IMR-90 (cell line): ENCODE measurements around the gene RGMB. TPM values are rescaled to one million over a fixed set of nuclear protein-coding genes. Genes with fewer than 3 reads are reported as not detected.

Experiments
- ATAC-seq: fragments of 200-7000 bp; cut with Tn5 transposase; 2 replicates; pipeline ENCODE4 v1.9.1; 2020; ENCODE audit warnings: low read depth, mild to moderate bottlenecking, moderate library complexity
- BruUV-seq: library from RNA; stranded (reverse); fragments of 400-500 nt; replicated peaks from 2 replicates; lab custom pipeline; 2021; lab: Mats Ljungman, UMichigan
- CTCF ChIA-PET: fragments of 300-600 bp; formaldehyde crosslinking; extraction: SDS; loops from one replicate; lab custom pipeline; 2021; ENCODE audit warnings: antibody characterized with exemption; lab: Yijun Ruan, JAX
- POLR2A ChIA-PET: fragments of 300-600 bp; sonication (Branson Sonifier 250); formaldehyde crosslinking; loops from one replicate; lab custom pipeline; 2022; ENCODE audit warnings: antibody characterized with exemption; ENCODE audit not compliant: unreplicated experiment; lab: Charles Lee
- DNase-seq: peaks from one replicate; pipeline ENCODE4 v3.0.0; 2013
- H2AFZ ChIP-seq: replicated peaks from 2 replicates; pipeline ENCODE3; 2013; ENCODE audit warnings: low read length, mild to moderate bottlenecking; ENCODE audit not compliant: poor library complexity
- H2AK5ac ChIP-seq: 2 replicates; pipeline ENCODE4 v1.6.1; 2013; ENCODE audit warnings: low read depth, low read length, inconsistent platforms
- H2AK9ac ChIP-seq: replicated peaks from 2 replicates; pipeline ENCODE3; 2013; ENCODE audit warnings: mild to moderate bottlenecking, low read depth, low read length, moderate library complexity; ENCODE audit not compliant: poor library complexity
- H2BK120ac ChIP-seq: 2 replicates; pipeline ENCODE4 v1.6.1; 2013; ENCODE audit warnings: low read depth, low read length, inconsistent platforms
- H2BK15ac ChIP-seq: 3 replicates; pipeline ENCODE4 v1.6.1; 2013; ENCODE audit warnings: low read depth, low read length, inconsistent platforms
- H2BK20ac ChIP-seq: 2 replicates; pipeline ENCODE4 v1.6.1; 2013; ENCODE audit warnings: low read depth, mild to moderate bottlenecking, inconsistent platforms, low read length, moderate library complexity
- H2BK5ac ChIP-seq: 2 replicates; pipeline ENCODE4 v1.6.1; 2013; ENCODE audit warnings: mild to moderate bottlenecking, low read depth, low read length, inconsistent platforms; ENCODE audit not compliant: poor library complexity, severe bottlenecking
- H3K14ac ChIP-seq: replicated peaks from 2 replicates; pipeline ENCODE4 v1.6.1; 2013; ENCODE audit warnings: low read depth, low read length, inconsistent platforms
- H3K18ac ChIP-seq: 2 replicates; pipeline ENCODE4 v1.6.1; 2013; ENCODE audit warnings: low read depth, low read length, control low read depth
- H3K23ac ChIP-seq: 2 replicates; pipeline ENCODE4 v1.6.1; 2013; ENCODE audit warnings: low read depth, low read length, inconsistent platforms
- H3K27ac ChIP-seq: 2 replicates; pipeline ENCODE4 v1.5.1; 2013; ENCODE audit warnings: mild to moderate bottlenecking, control low read depth, low read length; ENCODE audit not compliant: insufficient read depth
- H3K27me3 ChIP-seq: 2 replicates; pipeline ENCODE4 v1.6.1; 2013; ENCODE audit warnings: low read length; ENCODE audit not compliant: control insufficient read depth, insufficient read depth
- H3K36me3 ChIP-seq: 2 replicates; pipeline ENCODE4 v1.6.1; 2013; ENCODE audit warnings: low read length, mixed read lengths; ENCODE audit not compliant: control insufficient read depth, insufficient read depth
- H3K4ac ChIP-seq: 2 replicates; pipeline ENCODE4 v1.6.1; 2013; ENCODE audit warnings: low read depth, low read length, inconsistent platforms
- H3K4me1 ChIP-seq: 2 replicates; pipeline ENCODE4 v1.6.1; 2013; ENCODE audit warnings: low read length, mixed read lengths; ENCODE audit not compliant: control insufficient read depth, insufficient read depth
- H3K4me2 ChIP-seq: 2 replicates; pipeline ENCODE4 v1.6.1; 2013; ENCODE audit warnings: low read depth, mild to moderate bottlenecking, control low read depth, low read length, moderate library complexity
- H3K4me3 ChIP-seq: 2 replicates; pipeline ENCODE4 v1.5.1; 2013; ENCODE audit warnings: low read depth, mild to moderate bottlenecking, control low read depth, low read length, moderate library complexity; ENCODE audit not compliant: insufficient read depth
- H3K56ac ChIP-seq: 2 replicates; pipeline ENCODE4 v1.6.1; 2013; ENCODE audit warnings: low read length, inconsistent platforms; ENCODE audit not compliant: insufficient read depth; ENCODE audit errors: extremely low read depth
- H3K79me1 ChIP-seq, 2 experiments: 2 replicates each; pipeline ENCODE4 v1.6.1; 2013; ENCODE audit warnings: low read length in 2 of 2, inconsistent platforms in 1 of 2, low read depth in 1 of 2
- H3K9ac ChIP-seq: 2 replicates; pipeline ENCODE4 v1.6.1; 2013; ENCODE audit warnings: low read depth, low read length, control low read depth
- H3K9me1 ChIP-seq: 2 replicates; pipeline ENCODE4 v1.6.1; 2013; ENCODE audit warnings: low read length, inconsistent platforms; ENCODE audit not compliant: insufficient read depth
- H3K9me3 ChIP-seq: 2 replicates; pipeline ENCODE4 v1.6.1; 2013; ENCODE audit warnings: low read length; ENCODE audit not compliant: control insufficient read depth, insufficient read depth
- H4K20me1 ChIP-seq: 2 replicates; pipeline ENCODE4 v1.6.1; 2013; ENCODE audit warnings: low read length, inconsistent platforms; ENCODE audit not compliant: insufficient read depth
- H4K5ac ChIP-seq: 2 replicates; pipeline ENCODE4 v1.6.1; 2013; ENCODE audit warnings: mild to moderate bottlenecking, low read depth, low read length, control low read depth
- H4K8ac ChIP-seq, 2 experiments: 2 replicates each; pipeline ENCODE4 v1.6.1; 2013; ENCODE audit warnings: low read depth in 2 of 2, low read length in 2 of 2, control low read depth in 1 of 2, inconsistent platforms in 1 of 2
- H4K91ac ChIP-seq: 2 replicates; pipeline ENCODE4 v1.6.1; 2013; ENCODE audit warnings: low read depth, low read length, inconsistent platforms; ENCODE audit not compliant: insufficient read depth
- BHLHE40 ChIP-seq: fragments of 150-350 bp; IDR thresholded peaks from 2 replicates; pipeline ENCODE4 v1.6.1; 2016; ENCODE audit warnings: mild to moderate bottlenecking, low read depth, low read length
- CHD1 ChIP-seq: IDR thresholded peaks from 2 replicates; pipeline ENCODE4 v1.6.1; 2012; ENCODE audit warnings: low read depth, low read length, improper control_type of control experiment
- CTCF ChIP-seq: conservative IDR thresholded peaks from 2 replicates; pipeline ENCODE4 v1.5.1; 2012; ENCODE audit warnings: mild to moderate bottlenecking, low read depth, low read length, improper control_type of control experiment
- MAFK ChIP-seq: IDR thresholded peaks from 2 replicates; pipeline ENCODE4 v1.6.1; 2012; ENCODE audit warnings: low read depth, low read length, improper control_type of control experiment
- POLR2A ChIP-seq: IDR thresholded peaks from 2 replicates; pipeline ENCODE4 v1.6.1; 2012; ENCODE audit warnings: mild to moderate bottlenecking, low read depth, low read length
- RFX5 ChIP-seq: IDR thresholded peaks from 2 replicates; pipeline ENCODE4 v1.8.0; 2012; ENCODE audit warnings: low read depth, mild to moderate bottlenecking, low read length, moderate library complexity
- WGBS, 2 experiments: methylation state at CpG; one replicate each; pipeline versions ENCODE4 v1.1.5 to v1.1.7; 2013; ENCODE audit warnings: missing lambda C conversion rate in 2 of 2; ENCODE audit not compliant: insufficient read length in 1 of 2; ENCODE audit errors: extremely low coverage in 2 of 2; 5-methylcytosine and 5-hydroxymethylcytosine counted together
- dilution Hi-C: fragments of 300-500 bp; cut with HindIII; formaldehyde crosslinking; loops from one replicate; pipeline ENCODE4 v1.14.3; 2018; ENCODE audit warnings: low sequenced_read_pairs; ENCODE audit not compliant: unreplicated experiment
- in situ Hi-C: fragments of 300-500 bp; cut with MboI; formaldehyde crosslinking; loops from 3 replicates; pipeline ENCODE4 v1.14.3; 2019; ENCODE audit warnings: low sequenced_read_pairs, inconsistent platforms, mixed read lengths
- intact Hi-C: fragments of 100-400 bp; cut with micrococcal nuclease; formaldehyde crosslinking; loops from 2 replicates; pipeline ENCODE4 v1.10.0; 2022
- polyA plus RNA-seq, 3 experiments: library from polyadenylated mRNA; depleted of rRNA; stranded (reverse); fragments of >200 nt; gene quantifications; 2 replicates each; pipeline ENCODE4 v1.2.3, GENCODE V29; 2012; ENCODE audit warnings: low replicate concordance in 1 of 3
- total RNA-seq: library from RNA; depleted of rRNA; stranded (reverse); fragments of >200 nt; gene quantifications from 2 replicates; pipeline ENCODE4 v1.2.3, GENCODE V29; 2012
- TF ChIP-seq, protein P1 (sequence below): fragments of 150-350 bp; IDR thresholded peaks from 2 replicates; pipeline ENCODE4 v1.6.1; 2017; ENCODE audit warnings: mild to moderate bottlenecking, antibody characterized with exemption, low read length, low read depth

The RGMB gene
- total and polyA plus RNA-seq, 2 of the 4 experiments (the other 2 are of a cell fraction), result 74.4 to 129 TPM

GRCh38 chr5:98767581-98767980 lies 5.9 kb upstream of the RGMB start:
- ATAC-seq (no peak), DNase-seq (peak; percentile 13)
- H2AFZ ChIP-seq, result peak overlapping the region; percentile 73
- H3K56ac ChIP-seq, result peak overlapping the region; percentile 98; the same call in 1 of the 2 replicates
- peak overlapping the region; percentile 53; the same call in 1 of the 2 replicates for H2AK5ac ChIP-seq
- H3K9me1 ChIP-seq, result no peaks in the 10 kb centered on the region
- peak overlapping the region; percentile 40; the same call in 1 of the 2 replicates for H4K91ac ChIP-seq
- H3K79me1 ChIP-seq, result peaks cover 0 to 13% of the 10 kb centered on the region in 2 experiments; a peak in 2 of 4 replicates
- no peaks in the 10 kb centered on the region for H3K27me3 ChIP-seq
- peak overlapping the region; percentile 93 for H2BK120ac ChIP-seq
- H3K9ac ChIP-seq, result peak overlapping the region; percentile 42
- in situ Hi-C loops, result loop anchor here (5.0 to 10.0 kb wide), 3 partner anchors 313 to 655 kb away; no protein-coding TSS in a partner anchor
- CTCF ChIA-PET, result interaction anchor here (0.6 to 1.7 kb wide), 10 partner anchors 13 to 661 kb away, joined by 3 to 5 read pairs (median 3); no protein-coding TSS in a partner anchor
- peak overlapping the region; percentile 51 to 98; a peak in 3 of 4 replicates for H4K8ac ChIP-seq
- peak overlapping the region; percentile 41; the same call in 1 of the 2 replicates for H3K27ac ChIP-seq
- peak overlapping the region; percentile 96; the same call in 1 of the 2 replicates for H3K18ac ChIP-seq
- dilution Hi-C loops, result no loop called here
- H3K4me1 ChIP-seq, result peaks cover 7% of the 10 kb centered on the region
- H2BK5ac ChIP-seq, result peak overlapping the region; percentile 88
- TF ChIP-seq MAFK (no peak), RFX5 (no peak), CTCF (no peak), CHD1 (no peak), POLR2A (no peak), BHLHE40 (no peak)
- TF ChIP-seq, protein P1, sequence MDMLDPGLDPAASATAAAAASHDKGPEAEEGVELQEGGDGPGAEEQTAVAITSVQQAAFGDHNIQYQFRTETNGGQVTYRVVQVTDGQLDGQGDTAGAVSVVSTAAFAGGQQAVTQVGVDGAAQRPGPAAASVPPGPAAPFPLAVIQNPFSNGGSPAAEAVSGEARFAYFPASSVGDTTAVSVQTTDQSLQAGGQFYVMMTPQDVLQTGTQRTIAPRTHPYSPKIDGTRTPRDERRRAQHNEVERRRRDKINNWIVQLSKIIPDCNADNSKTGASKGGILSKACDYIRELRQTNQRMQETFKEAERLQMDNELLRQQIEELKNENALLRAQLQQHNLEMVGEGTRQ, result no peak
- no peaks in the 10 kb centered on the region for H4K20me1 ChIP-seq
- 0 out of 2 replicates have a peak overlapping the region, but pooled peaks have one; percentile 10 for H3K4me3 ChIP-seq
- H2BK15ac ChIP-seq, result peak overlapping the region; percentile 24; the same call in 2 of the 3 replicates
- peak overlapping the region; percentile 59 for H2AK9ac ChIP-seq
- peak overlapping the region; percentile 77; the same call in 1 of the 2 replicates for H4K5ac ChIP-seq
- H3K23ac ChIP-seq, result peak overlapping the region; percentile 34; the same call in 1 of the 2 replicates
- intact Hi-C loops, result loop anchor here (10.0 kb wide), 3 partner anchors 133 to 1043 kb away; no protein-coding TSS in a partner anchor
- peak overlapping the region; percentile 74 for H2BK20ac ChIP-seq
- WGBS, 2 experiments, result no CpG with 5 or more reads among the region's 2 CpGs
- H3K4me2 ChIP-seq, result peak overlapping the region; percentile 95
- no peaks in the 10 kb centered on the region; the same call in 1 of the 2 replicates for H3K36me3 ChIP-seq
- peak overlapping the region; percentile 64 for H3K14ac ChIP-seq
- BruUV-seq, result no TSS peak
- H3K4ac ChIP-seq, result peak overlapping the region; percentile 99
- POLR2A ChIA-PET, result interaction anchor here (0.6 kb wide), 1 partner anchor 321 kb away, joined by 6 read pairs; no protein-coding TSS in a partner anchor
- no peaks in the 10 kb centered on the region for H3K9me3 ChIP-seq
